ENCODE data around the gene BIRC3.

DNA sequence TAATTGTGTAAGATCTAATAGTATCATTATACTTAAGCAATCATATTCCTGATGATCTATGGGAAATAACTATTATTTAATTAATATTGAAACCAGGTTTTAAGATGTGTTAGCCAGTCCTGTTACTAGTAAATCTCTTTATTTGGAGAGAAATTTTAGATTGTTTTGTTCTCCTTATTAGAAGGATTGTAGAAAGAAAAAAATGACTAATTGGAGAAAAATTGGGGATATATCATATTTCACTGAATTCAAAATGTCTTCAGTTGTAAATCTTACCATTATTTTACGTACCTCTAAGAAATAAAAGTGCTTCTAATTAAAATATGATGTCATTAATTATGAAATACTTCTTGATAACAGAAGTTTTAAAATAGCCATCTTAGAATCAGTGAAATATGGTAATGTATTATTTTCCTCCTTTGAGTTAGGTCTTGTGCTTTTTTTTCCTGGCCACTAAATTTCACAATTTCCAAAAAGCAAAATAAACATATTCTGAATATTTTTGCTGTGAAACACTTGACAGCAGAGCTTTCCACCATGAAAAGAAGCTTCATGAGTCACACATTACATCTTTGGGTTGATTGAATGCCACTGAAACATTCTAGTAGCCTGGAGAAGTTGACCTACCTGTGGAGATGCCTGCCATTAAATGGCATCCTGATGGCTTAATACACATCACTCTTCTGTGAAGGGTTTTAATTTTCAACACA lies 6.4 kb downstream of the BIRC3 start:
- TF ChIP-seq, protein P1, sequence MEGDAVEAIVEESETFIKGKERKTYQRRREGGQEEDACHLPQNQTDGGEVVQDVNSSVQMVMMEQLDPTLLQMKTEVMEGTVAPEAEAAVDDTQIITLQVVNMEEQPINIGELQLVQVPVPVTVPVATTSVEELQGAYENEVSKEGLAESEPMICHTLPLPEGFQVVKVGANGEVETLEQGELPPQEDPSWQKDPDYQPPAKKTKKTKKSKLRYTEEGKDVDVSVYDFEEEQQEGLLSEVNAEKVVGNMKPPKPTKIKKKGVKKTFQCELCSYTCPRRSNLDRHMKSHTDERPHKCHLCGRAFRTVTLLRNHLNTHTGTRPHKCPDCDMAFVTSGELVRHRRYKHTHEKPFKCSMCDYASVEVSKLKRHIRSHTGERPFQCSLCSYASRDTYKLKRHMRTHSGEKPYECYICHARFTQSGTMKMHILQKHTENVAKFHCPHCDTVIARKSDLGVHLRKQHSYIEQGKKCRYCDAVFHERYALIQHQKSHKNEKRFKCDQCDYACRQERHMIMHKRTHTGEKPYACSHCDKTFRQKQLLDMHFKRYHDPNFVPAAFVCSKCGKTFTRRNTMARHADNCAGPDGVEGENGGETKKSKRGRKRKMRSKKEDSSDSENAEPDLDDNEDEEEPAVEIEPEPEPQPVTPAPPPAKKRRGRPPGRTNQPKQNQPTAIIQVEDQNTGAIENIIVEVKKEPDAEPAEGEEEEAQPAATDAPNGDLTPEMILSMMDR (IDR thresholded peaks at IDR 0.05): no peak
- no peak for TF ChIP-seq POLR2A (IDR thresholded peaks at IDR 0.05)

Data from right lobe of liver (tissue), 4 donors.